T-helper 2 cell (primary cell): Measurements from ENCODE around the gene WSCD2.

Experiments used
- DNase-seq, 5 experiments: peaks; one replicate each; pipeline versions ENCODE4 v3.0.0 to v3.0.0-alpha.2; 2012 to 2022

WSCD2 gene

GRCh38 chr12:108128221-108129016 lies 669 bp upstream of the WSCD2 start:
- no peak for DNase-seq

GRCh38 chr12:108131035-108131434 lies 1.9 kb downstream of the WSCD2 start:
- DNase-seq = no peak

- no peak for DNase-seq
These were observed 2.6 kb downstream of the WSCD2 start for GRCh38 chr12:108131657-108132126.

GRCh38 chr12:108133482-108133881 lies 4.4 kb downstream of the WSCD2 start:
- DNase-seq = no peak

- no peak for DNase-seq
These were observed 5.7 kb downstream of the WSCD2 start for GRCh38 chr12:108134744-108135143.

GRCh38 chr12:108135627-108136026 lies 6.5 kb downstream of the WSCD2 start:
- DNase-seq = no peak

- DNase-seq = no peak
These were observed 7.6 kb downstream of the WSCD2 start for GRCh38 chr12:108136697-108137096.

GRCh38 chr12:108139454-108139853 lies 10.4 kb downstream of the WSCD2 start:
- no peak for DNase-seq

- no peak for DNase-seq
These were observed 11.4 kb downstream of the WSCD2 start for GRCh38 chr12:108140501-108140900.

GRCh38 chr12:108141600-108142130 lies 12.6 kb downstream of the WSCD2 start:
- DNase-seq = no peak

- no peak for DNase-seq
These were observed 14.1 kb downstream of the WSCD2 start for GRCh38 chr12:108143144-108143543.

GRCh38 chr12:108144080-108144479 lies 15.0 kb downstream of the WSCD2 start:
- no peak for DNase-seq

- no peak for DNase-seq
These were observed 15.9 kb downstream of the WSCD2 start for GRCh38 chr12:108145011-108145410.

- no peak for DNase-seq
These were observed 17.2 kb downstream of the WSCD2 start for GRCh38 chr12:108146035-108146893.

GRCh38 chr12:108147279-108147678 lies 18.2 kb downstream of the WSCD2 start:
- no peak for DNase-seq

GRCh38 chr12:108148521-108149074 lies 19.5 kb downstream of the WSCD2 start:
- DNase-seq = no peak

GRCh38 chr12:108150436-108150835 lies 21.3 kb downstream of the WSCD2 start:
- DNase-seq = no peak

- DNase-seq = no peak
These were observed 22.6 kb downstream of the WSCD2 start for GRCh38 chr12:108151533-108152169.

GRCh38 chr12:108152170-108152538 lies 23.1 kb downstream of the WSCD2 start:
- DNase-seq = no peak

GRCh38 chr12:108156717-108157116 lies 27.6 kb downstream of the WSCD2 start:
- DNase-seq = no peak

- DNase-seq = no peak
These were observed 28.9 kb downstream of the WSCD2 start for GRCh38 chr12:108157870-108158459.

- no peak for DNase-seq
These were observed 33.1 kb downstream of the WSCD2 start for GRCh38 chr12:108162207-108162606.
